Epithelial cell of proximal tubule (primary cell): ENCODE results near the gene MAST4. TPM values are rescaled to one million over a fixed set of nuclear protein-coding genes. Genes with fewer than 3 reads are reported as not detected.

Source experiments
- DNase-seq: peaks from one replicate; pipeline ENCODE4 v3.0.0-alpha.2; 2011; ENCODE audit warnings: low read depth
- H3K4me3 ChIP-seq: 2 replicates; pipeline ENCODE4 v1.5.1; 2011; ENCODE audit warnings: low read depth, mild to moderate bottlenecking, low read length
- CTCF ChIP-seq: conservative IDR thresholded peaks from 2 replicates; pipeline ENCODE4 v1.5.1; 2012; ENCODE audit warnings: low read depth, mild to moderate bottlenecking, low read length
- total RNA-seq: library from RNA; depleted of rRNA; stranded (reverse); fragments of >200 nt; gene quantifications from 2 replicates; pipeline ENCODE4 v1.2.3, GENCODE V29; 2015

Gene MAST4
- total RNA-seq, 1 donor from 2014 or later, result 17.3 TPM

- no peak overlapping the region for H3K4me3 ChIP-seq
- TF ChIP-seq CTCF, result no peak
- no peak for DNase-seq
Observed at GRCh38 chr5:67045816-67046740, 449.9 kb downstream of the MAST4 start.

- no peak for TF ChIP-seq CTCF
- no peak for DNase-seq
- no peak overlapping the region for H3K4me3 ChIP-seq
Observed at GRCh38 chr5:67047160-67047559, 451.0 kb downstream of the MAST4 start.

GRCh38 chr5:67047616-67048015 lies 451.4 kb downstream of the MAST4 start:
- no peak overlapping the region for H3K4me3 ChIP-seq
- no peak for DNase-seq
- no peak for TF ChIP-seq CTCF

GRCh38 chr5:67050125-67050524 lies 453.9 kb downstream of the MAST4 start:
- no peak overlapping the region for H3K4me3 ChIP-seq
- DNase-seq, result no peak
- TF ChIP-seq CTCF, result no peak

DNA sequence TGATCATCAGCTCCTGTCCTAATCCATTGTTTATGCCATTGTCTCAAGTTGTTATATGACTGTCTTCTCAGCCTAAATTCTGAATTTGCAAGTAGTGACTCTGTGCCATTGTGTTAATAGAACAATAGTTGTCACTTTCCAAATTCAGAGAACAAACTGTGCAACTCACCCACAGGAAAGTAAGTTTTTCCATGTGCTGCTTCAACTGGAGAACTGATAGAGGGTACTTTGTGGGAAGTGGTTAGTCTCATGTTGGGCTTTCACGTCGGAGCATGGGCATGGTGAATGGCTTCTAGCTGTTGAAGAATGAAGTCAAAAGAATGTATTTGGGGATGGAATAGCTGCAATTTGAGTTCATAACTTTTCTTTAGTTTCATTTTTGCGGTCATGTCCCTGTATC lies 454.4 kb downstream of the MAST4 start:
- no peak overlapping the region for H3K4me3 ChIP-seq
- no peak for DNase-seq
- TF ChIP-seq CTCF, result no peak

- no peak for DNase-seq
- H3K4me3 ChIP-seq, result no peak overlapping the region
- no peak for TF ChIP-seq CTCF
Observed at GRCh38 chr5:67051164-67051563, 455.0 kb downstream of the MAST4 start.

DNA sequence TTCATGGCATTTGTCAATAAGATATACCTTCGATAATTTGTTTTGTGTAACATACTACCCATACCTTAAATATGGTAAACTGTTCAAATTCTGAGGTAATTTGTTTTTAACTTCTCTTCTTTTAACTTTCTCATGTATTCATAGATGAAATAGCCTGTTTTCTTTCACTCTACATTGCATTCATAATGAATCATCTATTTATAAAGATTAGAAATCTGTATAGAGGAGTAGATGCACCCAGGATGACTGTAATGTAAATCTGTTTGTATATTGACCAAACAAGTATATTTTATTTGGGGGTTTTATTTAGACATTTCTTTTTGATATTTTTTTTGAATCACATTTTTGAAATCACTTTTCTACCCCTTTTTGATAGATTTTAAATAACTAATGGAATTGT lies 455.8 kb downstream of the MAST4 start:
- DNase-seq, result no peak
- no peak for TF ChIP-seq CTCF
- H3K4me3 ChIP-seq, result no peak overlapping the region
